HAP-1 (cell line): ENCODE results near the gene CDC37L1.
A peak's percentile ranks its signal among the peaks of the same experiment; 100 is the strongest.
"Not testable (repeated sequence)": the region's sequence is repeated elsewhere in the genome, so short reads cannot be mapped to it uniquely, and the experiment has no call there.

ENCODE experiments used
- DNase-seq, 2 experiments: peaks; one replicate each; pipeline ENCODE4 v3.0.0-alpha.2; 2016 to 2020; ENCODE audit warnings: low spot score in 2 of 2
- H3K27me3 ChIP-seq: fragments of 250-450 bp; sonication (Bioruptor Pico); 2 replicates; pipeline ENCODE4 v1.5.1; 2020; ENCODE audit warnings: low read depth, mild to moderate bottlenecking, moderate library complexity
- H3K36me3 ChIP-seq: fragments of 250-450 bp; sonication (Bioruptor Pico); replicated peaks from 2 replicates; pipeline ENCODE4 v1.5.1; 2020; ENCODE audit warnings: mild to moderate bottlenecking
- H3K4me1 ChIP-seq: fragments of 250-450 bp; sonication (Bioruptor Pico); 2 replicates; pipeline ENCODE4 v1.5.1; 2020; ENCODE audit warnings: mild to moderate bottlenecking
- H3K4me3 ChIP-seq: fragments of 250-450 bp; sonication (Bioruptor Pico); 2 replicates; pipeline ENCODE4 v1.5.1; 2020; ENCODE audit warnings: mild to moderate bottlenecking, moderate library complexity
- H3K9me3 ChIP-seq: fragments of 250-450 bp; sonication (Bioruptor Pico); 2 replicates; pipeline ENCODE4 v1.5.1; 2020; ENCODE audit warnings: mild to moderate bottlenecking, moderate library complexity
- in situ Hi-C: fragments of 300-500 bp; cut with MboI; formaldehyde crosslinking; loops from 3 replicates; pipeline ENCODE4 v1.14.3; 2020; ENCODE audit warnings: low sequenced_read_pairs, inconsistent platforms, mixed read lengths

CDC37L1 gene

DNA sequence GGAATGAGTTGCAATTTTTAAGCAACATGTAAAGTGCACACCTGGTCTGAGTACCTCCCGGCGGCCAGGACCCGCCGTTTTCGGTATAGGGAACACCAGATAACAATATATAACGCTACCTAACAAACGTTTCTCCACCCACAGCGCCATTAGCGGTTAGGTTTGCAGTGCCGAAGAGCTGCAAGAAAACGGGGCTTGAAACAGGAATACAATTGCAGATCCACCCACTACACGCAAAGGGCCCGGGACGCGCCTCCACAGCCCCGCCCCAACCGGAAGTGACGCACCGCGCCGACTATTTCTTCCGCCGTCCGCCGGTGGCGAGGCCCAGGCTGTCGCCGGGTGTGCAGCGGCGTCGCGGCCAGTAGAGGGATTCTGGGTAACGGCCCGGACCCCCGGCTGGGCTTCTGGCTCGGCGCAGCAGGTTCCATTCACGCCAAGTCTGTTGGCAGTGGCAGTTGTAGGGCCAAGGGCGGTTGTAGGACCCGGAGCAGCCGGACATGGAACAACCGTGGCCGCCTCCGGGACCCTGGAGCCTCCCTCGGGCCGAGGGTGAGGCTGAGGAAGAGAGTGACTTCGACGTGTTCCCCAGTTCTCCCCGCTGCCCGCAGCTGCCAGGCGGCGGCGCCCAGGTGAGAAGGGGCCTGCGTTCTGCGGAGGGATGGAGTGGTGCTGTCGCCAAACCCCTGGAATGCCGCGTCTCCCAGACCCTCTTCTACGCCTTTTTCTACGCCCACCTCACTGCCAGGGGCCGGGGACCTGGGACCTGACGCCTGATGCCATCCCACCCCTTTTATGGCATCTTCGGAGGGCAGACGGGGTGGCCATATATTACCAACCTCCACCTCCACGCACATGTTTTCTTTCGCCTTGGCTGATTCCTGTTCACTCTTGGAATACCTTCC, at the start of gene CDC37L1:
CDC37L1 (plus strand) TSS at position 302 of the 905 bp plus-strand sequence; CDS start at position 501, 199 bp downstream.
- peak; percentile 88 to 99 for DNase-seq
- H3K4me3 ChIP-seq: peak within 1 kb of the TSS; percentile 55
- H3K4me1 ChIP-seq: peaks cover 19% of the 10 kb centered on the region
- in situ Hi-C loops: no loop called here
- peaks cover 3% of the 10 kb centered on the region; the same call in 1 of the 2 replicates for H3K36me3 ChIP-seq
- H3K27me3 ChIP-seq: no peaks in the 10 kb centered on the region
- H3K9me3 ChIP-seq: no peaks in the 10 kb centered on the region

DNA sequence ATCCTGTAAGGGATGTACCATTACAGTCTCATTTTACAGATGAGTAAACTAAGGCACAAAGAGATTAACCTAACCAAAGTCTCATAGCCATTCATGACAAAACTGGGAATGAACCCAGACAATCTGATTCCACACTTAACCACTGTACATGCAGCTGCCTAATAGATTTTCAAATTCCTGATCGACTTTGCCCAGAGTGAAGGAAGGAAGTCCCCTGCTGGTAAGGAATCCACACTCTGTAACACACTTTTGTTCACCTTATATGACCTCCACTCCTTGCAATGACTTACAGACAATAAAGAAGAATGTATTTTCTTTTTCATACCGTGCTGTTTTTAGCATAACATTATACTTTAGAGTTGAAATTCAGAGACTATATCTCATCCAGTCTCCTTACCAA, 48.5 kb upstream of the CDC37L1 start:
- no peak overlapping the region for H3K4me3 ChIP-seq
- no peaks in the 10 kb centered on the region for H3K36me3 ChIP-seq
- peak in 1 of 2 experiments; percentile 51 for DNase-seq
- peaks cover 8% of the 10 kb centered on the region for H3K4me1 ChIP-seq
- in situ Hi-C loops: loop anchor here (25.0 kb wide), 1 partner anchor 244 kb away; no protein-coding TSS in a partner anchor
- no peaks in the 10 kb centered on the region for H3K9me3 ChIP-seq
- H3K27me3 ChIP-seq: no peaks in the 10 kb centered on the region

DNA sequence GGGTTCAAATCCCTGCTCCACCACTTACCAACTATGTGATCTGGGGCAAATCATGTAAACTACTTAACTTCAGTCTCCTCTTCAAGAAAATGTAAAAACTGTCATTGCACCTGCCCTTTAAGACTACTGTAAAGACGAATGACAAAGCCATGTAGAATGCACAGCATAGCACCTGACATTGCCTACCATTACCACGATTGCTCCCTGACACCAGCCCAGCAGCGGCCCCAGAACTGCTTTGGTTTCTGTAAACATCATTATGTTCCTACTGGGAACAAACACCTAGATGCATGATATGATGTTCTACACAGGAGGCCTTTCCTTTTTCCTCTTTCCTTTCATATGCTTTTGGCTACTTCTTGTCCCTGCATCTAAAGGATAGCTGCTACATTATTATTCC, 40.4 kb upstream of the CDC37L1 start:
- Histone ChIP-seq H3K4me1 (no peaks in the 10 kb centered on the region), H3K4me3 (no peak overlapping the region), H3K27me3 (no peaks in the 10 kb centered on the region), H3K36me3 (no peaks in the 10 kb centered on the region), H3K9me3 (no peaks in the 10 kb centered on the region)
- in situ Hi-C loops: loop anchor here (25.0 kb wide), 1 partner anchor 252 kb away; no protein-coding TSS in a partner anchor
- no peak for DNase-seq

DNA sequence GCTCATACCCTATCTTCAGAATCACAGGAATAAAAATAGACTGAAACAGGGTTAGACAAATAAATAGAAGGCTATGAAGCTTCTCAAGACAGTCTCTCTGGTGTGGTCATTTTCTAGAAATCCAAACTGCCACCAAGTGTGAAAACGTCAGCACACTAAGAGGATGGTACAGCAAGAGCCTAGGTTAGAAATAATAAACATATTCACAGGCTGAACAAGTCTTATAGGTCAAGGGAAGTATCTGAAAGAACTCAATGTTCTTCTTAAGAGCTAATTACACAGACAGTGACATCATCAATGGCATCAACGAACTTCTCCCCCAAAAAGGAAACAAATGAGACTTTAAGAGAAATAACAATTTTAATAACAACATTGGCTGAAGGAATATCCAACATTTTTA, 39.9 kb upstream of the CDC37L1 start:
- H3K4me3 ChIP-seq: no peak overlapping the region
- DNase-seq: no peak
- H3K27me3 ChIP-seq: no peaks in the 10 kb centered on the region
- H3K4me1 ChIP-seq: no peaks in the 10 kb centered on the region
- in situ Hi-C loops: loop anchor here (25.0 kb wide), 1 partner anchor 252 kb away; no protein-coding TSS in a partner anchor
- H3K9me3 ChIP-seq: no peaks in the 10 kb centered on the region
- no peaks in the 10 kb centered on the region for H3K36me3 ChIP-seq

DNA sequence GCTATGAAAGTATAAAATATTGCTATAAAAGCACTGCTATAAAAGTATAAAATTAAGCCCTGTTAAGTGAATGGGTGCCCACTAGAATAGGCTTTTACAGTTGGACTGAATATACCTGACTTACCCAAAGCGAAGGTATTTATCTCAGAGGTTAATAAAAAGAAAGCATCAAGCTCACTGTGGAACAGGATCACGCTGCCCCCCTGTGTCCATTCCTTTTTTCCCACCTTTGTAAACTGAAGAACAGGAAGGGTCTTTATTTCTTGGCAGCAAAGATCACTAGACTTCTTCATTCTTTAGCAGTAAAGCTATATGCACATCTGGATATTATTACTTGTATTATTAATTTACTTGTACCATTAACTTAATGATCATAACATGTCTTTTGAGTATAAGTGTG, 39.3 kb upstream of the CDC37L1 start:
- in situ Hi-C loops: loop anchor here (25.0 kb wide), 1 partner anchor 253 kb away; no protein-coding TSS in a partner anchor
- no peaks in the 10 kb centered on the region for H3K4me1 ChIP-seq
- no peaks in the 10 kb centered on the region for H3K9me3 ChIP-seq
- H3K4me3 ChIP-seq: no peak overlapping the region
- no peaks in the 10 kb centered on the region for H3K27me3 ChIP-seq
- peak; percentile 36 to 58 for DNase-seq
- no peaks in the 10 kb centered on the region for H3K36me3 ChIP-seq

DNA sequence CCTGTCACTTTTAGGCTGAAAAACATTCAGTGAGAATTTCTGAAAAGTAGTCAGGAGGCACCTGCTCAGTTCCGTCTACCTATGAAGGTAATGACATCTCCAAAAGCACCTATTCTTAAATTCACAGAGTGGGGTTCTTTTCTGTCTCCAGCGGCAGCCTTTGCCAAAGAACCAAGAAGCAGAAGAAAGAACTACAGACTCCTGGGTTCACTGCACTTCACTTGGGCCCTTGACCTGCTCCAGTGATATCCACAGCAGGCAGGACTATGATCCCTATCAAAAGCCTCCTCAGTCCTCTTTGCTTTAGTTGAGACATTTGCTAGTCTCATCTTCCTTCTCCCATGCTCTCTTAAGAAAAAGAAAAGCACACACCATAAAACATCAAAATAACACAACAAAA, 37.0 kb upstream of the CDC37L1 start:
- in situ Hi-C loops: loop anchor here (25.0 kb wide), 1 partner anchor 255 kb away; no protein-coding TSS in a partner anchor
- Histone ChIP-seq H3K9me3 (no peaks in the 10 kb centered on the region), H3K4me3 (no peak overlapping the region), H3K4me1 (no peaks in the 10 kb centered on the region), H3K27me3 (no peaks in the 10 kb centered on the region), H3K36me3 (no peaks in the 10 kb centered on the region)
- no peak for DNase-seq

DNA sequence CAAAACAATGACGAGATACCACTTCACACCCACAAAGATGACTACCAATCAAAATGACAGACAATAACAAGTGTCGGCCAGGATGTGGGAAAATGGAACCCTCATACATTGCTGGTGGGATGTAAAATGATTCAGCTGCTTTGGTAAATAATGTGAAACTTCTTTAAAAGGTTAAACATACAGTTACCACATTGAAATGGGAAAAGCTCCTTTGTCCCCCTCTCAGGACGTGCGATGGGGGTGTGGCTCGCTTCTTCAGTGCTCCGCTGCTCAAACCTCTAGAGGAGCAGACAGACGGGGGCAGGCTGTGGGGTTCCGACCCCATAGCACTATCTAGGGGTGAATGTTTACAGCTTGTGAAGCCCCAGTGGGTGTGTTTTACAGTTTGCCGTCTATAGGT, 25.3 kb upstream of the CDC37L1 start:
- no peaks in the 10 kb centered on the region for H3K36me3 ChIP-seq
- DNase-seq: no peak
- in situ Hi-C loops: no loop called here
- H3K27me3 ChIP-seq: no peaks in the 10 kb centered on the region; the same call in 1 of the 2 replicates
- no peak overlapping the region for H3K4me3 ChIP-seq
- peaks cover 9% of the 10 kb centered on the region for H3K4me1 ChIP-seq
- H3K9me3 ChIP-seq: no peaks in the 10 kb centered on the region

DNA sequence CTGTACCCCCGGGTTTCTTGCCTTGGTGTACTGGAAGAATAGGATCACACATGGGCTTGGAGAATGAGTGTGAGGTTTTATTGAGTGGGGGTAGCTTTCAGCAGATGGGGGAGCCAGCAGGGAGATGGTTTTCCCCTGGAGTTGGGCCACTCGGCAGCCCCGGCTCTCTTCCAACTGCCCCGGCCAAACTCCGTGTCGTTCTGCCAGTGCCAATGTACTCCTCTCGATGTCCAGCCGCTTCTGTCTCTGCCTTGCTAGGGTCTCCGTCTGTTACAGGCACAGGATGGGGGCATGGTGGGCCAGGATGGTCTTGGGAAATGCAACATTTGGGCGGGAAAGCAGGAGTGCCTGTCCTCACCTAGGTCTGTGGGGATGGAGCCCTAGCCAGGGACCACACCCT, 24.8 kb upstream of the CDC37L1 start:
- peaks cover 9% of the 10 kb centered on the region for H3K4me1 ChIP-seq
- in situ Hi-C loops: no loop called here
- no peaks in the 10 kb centered on the region; the same call in 1 of the 2 replicates for H3K27me3 ChIP-seq
- no peak overlapping the region for H3K4me3 ChIP-seq
- H3K9me3 ChIP-seq: no peaks in the 10 kb centered on the region
- no peak for DNase-seq
- H3K36me3 ChIP-seq: no peaks in the 10 kb centered on the region

DNA sequence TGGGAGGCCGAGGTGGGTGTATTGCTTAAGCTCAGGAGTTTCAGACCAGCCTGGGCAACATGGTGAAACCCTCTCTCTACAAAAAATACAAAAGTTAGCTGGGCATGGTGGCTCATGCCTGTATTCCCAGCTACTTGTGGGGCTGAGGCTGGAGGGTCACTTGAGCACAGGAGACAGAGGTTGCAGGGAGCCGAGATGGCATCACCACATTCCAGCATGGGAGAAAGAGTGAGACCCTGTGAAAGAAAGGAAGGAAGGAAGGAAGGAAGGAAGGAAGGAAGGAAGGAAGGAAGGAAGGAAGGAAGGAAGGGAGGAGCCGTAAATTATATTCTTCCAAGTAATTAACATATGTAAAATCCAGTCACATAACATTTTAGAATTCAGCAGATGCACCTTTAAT, 23.2 kb upstream of the CDC37L1 start:
- DNase-seq, in situ Hi-C loops, H3K36me3 ChIP-seq, H3K27me3 ChIP-seq, H3K9me3 ChIP-seq, H3K4me3 ChIP-seq: not testable (repeated sequence)
- peaks cover 11% of the 10 kb centered on the region for H3K4me1 ChIP-seq

DNA sequence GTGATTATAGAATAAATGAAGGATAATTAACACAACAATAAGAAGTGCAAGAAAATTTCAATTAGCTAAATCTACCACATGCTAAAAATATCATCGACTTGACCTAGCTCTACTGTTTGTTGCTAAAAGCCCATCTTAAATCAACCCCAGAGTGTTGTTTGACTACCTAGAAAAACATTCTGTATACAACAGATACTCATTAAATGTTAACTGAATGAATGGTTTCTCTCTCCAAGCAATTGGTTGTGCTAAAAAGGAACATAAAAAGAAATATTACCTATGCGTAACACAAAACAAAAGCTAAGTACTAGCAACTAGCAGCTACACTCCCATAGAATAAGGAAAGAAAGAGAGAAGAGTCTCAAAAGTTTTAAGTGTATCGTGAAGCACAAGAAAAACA, 22.7 kb upstream of the CDC37L1 start:
- Histone ChIP-seq H3K36me3 (no peaks in the 10 kb centered on the region), H3K4me1 (peaks cover 13% of the 10 kb centered on the region), H3K4me3 (no peak overlapping the region), H3K9me3 (no peaks in the 10 kb centered on the region), H3K27me3 (no peaks in the 10 kb centered on the region)
- in situ Hi-C loops: no loop called here
- DNase-seq: no peak

DNA sequence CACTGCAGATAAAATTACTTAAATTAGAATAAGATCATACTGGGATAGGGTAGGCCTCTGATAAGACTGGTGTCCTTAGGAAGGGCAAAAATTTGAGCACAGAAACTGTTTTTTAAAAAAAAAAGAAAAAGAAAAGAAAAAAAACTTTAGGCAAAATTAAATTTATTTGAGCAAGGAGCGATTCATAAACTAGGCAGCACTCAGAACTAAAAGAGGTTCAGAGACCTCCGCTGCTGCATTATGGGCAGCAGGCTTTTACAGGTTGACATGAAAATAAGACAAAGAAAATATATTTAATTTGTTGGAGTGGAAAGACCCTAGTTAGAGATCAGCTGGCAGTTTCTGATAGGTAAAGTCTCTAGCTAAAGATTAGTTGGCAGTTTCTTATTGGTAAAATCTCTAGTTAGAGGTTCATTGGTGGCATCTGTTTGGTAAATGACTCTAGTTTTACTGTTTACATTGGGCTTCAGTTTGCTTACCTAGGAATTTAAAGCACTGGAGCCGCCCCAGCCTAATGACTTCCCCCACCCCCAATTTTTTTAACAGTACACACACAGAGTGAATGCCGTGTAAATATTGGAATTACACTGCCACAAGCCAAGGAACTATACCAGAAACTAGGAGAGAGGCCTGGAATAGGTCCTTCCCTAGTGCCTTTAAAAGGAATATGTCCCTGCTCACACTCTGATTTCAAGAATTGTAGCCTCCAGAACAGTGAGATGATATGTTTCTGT, 21.8 kb upstream of the CDC37L1 start:
- Histone ChIP-seq H3K4me1 (peaks cover 13% of the 10 kb centered on the region), H3K27me3 (no peaks in the 10 kb centered on the region), H3K36me3 (no peaks in the 10 kb centered on the region), H3K9me3 (no peaks in the 10 kb centered on the region), H3K4me3 (no peak overlapping the region)
- DNase-seq: no peak
- in situ Hi-C loops: no loop called here

DNA sequence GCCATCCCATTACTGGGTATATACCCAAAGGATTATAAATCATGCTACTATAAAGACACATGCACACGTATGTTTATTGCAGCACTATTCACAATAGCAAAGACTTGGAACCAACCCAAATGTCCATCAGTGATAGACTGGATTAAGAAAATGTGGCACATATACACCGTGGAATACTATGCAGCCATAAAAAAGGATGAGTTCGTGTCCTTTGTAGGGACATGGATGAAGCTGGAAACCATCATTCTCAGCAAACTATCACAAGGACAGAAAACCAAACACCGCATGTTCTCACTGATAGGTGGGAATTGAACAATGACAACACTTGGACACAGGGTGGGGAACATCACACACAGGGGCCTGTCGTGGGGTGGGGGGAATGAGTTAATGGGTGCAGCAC, 18.7 kb upstream of the CDC37L1 start:
- in situ Hi-C loops, H3K4me3 ChIP-seq, DNase-seq, H3K27me3 ChIP-seq, H3K9me3 ChIP-seq, H3K36me3 ChIP-seq: not testable (repeated sequence)
- peaks cover 29% of the 10 kb centered on the region for H3K4me1 ChIP-seq

DNA sequence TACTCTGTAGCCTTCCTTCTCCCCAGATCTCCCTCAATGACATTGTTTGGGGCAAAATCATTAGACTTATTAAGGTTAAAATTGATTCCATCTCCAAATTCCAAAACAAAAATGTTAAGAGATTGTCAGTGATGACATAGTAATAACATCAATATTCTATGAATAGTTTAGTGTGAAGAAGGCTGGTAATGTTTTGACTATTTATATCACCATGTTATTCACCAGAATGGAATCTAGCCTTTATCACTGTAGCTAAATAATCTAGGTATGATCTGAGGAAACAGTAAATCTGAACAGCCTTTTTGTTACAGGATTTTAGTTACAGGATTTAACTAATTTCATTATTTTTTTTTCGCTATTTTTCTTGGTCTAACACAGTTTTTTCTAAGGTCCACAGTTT, 18.2 kb upstream of the CDC37L1 start:
- no peak for DNase-seq
- peaks cover 29% of the 10 kb centered on the region for H3K4me1 ChIP-seq
- in situ Hi-C loops: no loop called here
- H3K4me3 ChIP-seq: no peak overlapping the region
- H3K27me3 ChIP-seq: no peaks in the 10 kb centered on the region
- no peaks in the 10 kb centered on the region for H3K9me3 ChIP-seq
- no peaks in the 10 kb centered on the region for H3K36me3 ChIP-seq

DNA sequence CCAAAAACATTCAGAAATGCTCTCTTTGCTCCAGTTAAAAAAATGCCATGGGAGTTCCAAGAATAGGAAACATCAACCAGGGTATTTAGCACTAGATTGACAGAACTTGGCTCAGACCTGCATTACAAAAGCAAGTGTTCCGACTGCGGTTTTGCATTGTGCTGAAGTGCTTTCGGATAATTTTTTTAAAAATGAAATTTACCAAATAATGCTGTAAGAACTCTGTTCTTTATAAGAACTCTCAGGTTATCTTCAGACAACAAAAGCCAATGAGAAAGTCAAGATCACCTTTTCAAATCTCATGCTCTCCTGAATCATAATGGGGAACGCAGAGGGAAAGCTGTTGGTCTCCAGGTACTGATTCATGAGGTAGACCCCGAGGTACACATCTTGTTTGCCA, 17.8 kb upstream of the CDC37L1 start:
- DNase-seq: no peak
- in situ Hi-C loops: no loop called here
- Histone ChIP-seq H3K36me3 (no peaks in the 10 kb centered on the region), H3K4me3 (peak overlapping the region; percentile 58), H3K27me3 (no peaks in the 10 kb centered on the region), H3K9me3 (no peaks in the 10 kb centered on the region), H3K4me1 (peaks cover 28% of the 10 kb centered on the region)
